ENCODE results near the gene POLR2C.
A peak's percentile ranks its signal among the peaks of the same experiment; 100 is the strongest.
"Not testable (repeated sequence)": the region's sequence is repeated elsewhere in the genome, so short reads cannot be mapped to it uniquely, and the experiment has no call there.

The POLR2C gene

GRCh38 chr16:57480754-57481230, 18.3 kb downstream of the POLR2C start:
- no peak for DNase-seq

- no peak for DNase-seq
Observed at GRCh38 chr16:57481421-57481820, 18.9 kb downstream of the POLR2C start.

GRCh38 chr16:57482845-57483545, 20.5 kb downstream of the POLR2C start:
- DNase-seq = no peak

GRCh38 chr16:57483725-57484514, 21.4 kb downstream of the POLR2C start:
- DNase-seq = no peak

GRCh38 chr16:57484515-57485005, 22.1 kb downstream of the POLR2C start:
- DNase-seq = no peak

GRCh38 chr16:57485091-57485915, 22.8 kb downstream of the POLR2C start:
- no peak for DNase-seq

- DNase-seq = peak; percentile 75
Observed at GRCh38 chr16:57485916-57486857, 23.7 kb downstream of the POLR2C start, which contains the start of gene DOK4. DOK4 (minus strand) TSS chr16:57486493; CDS start chr16:57479507, 6,986 bp downstream.

GRCh38 chr16:57486858-57487834, 24.7 kb downstream of the POLR2C start:
- no peak for DNase-seq

GRCh38 chr16:57489229-57489628, 26.8 kb downstream of the POLR2C start:
- no peak for DNase-seq

GRCh38 chr16:57493767-57494166, 31.3 kb downstream of the POLR2C start:
- DNase-seq = no peak

GRCh38 chr16:57497121-57497520, 34.6 kb downstream of the POLR2C start:
- DNase-seq = no peak

GRCh38 chr16:57498031-57498430, 35.6 kb downstream of the POLR2C start:
- no peak for DNase-seq

GRCh38 chr16:57499941-57500340, 37.5 kb downstream of the POLR2C start:
- DNase-seq = not testable (repeated sequence)

- no peak for DNase-seq
Observed at GRCh38 chr16:57500578-57501111, 38.2 kb downstream of the POLR2C start.

- no peak for DNase-seq
Observed at GRCh38 chr16:57501492-57501891, 39.0 kb downstream of the POLR2C start.

- DNase-seq = no peak
Observed at GRCh38 chr16:57502048-57502775, 39.7 kb downstream of the POLR2C start.

- no peak for DNase-seq
Observed at GRCh38 chr16:57503366-57503765, 40.9 kb downstream of the POLR2C start.

GRCh38 chr16:57504001-57504400, 41.5 kb downstream of the POLR2C start:
- no peak for DNase-seq

- DNase-seq = no peak
Observed at GRCh38 chr16:57504491-57504890, 42.0 kb downstream of the POLR2C start.

GRCh38 chr16:57505169-57505568, 42.7 kb downstream of the POLR2C start:
- DNase-seq = no peak

Measured in activated gamma-delta T cell treated with Interleukin-2 at 50 U/mL for 16 hours (primary cell).